ENCODE measurements around the gene PCP4. TPM values are rescaled to one million over a fixed set of nuclear protein-coding genes. Genes with fewer than 3 reads are reported as not detected.

Gene PCP4
- total RNA-seq, 1 donor from 2014 or later: not detected

GRCh38 chr21:39851002-39851618 is 16.1 kb upstream of the PCP4 start:
- no peak for TF ChIP-seq CTCF (IDR thresholded peaks at IDR 0.05; ENCODE audit: unreplicated experiment)
- Mint-ChIP-seq H3K27me3 (ENCODE audit: unreplicated experiment) (peaks cover 4% of the 10 kb centered on the region), H3K9me3 (ENCODE audit: unreplicated experiment) (no peaks in the 10 kb centered on the region), H3K27ac (ENCODE audit: unreplicated experiment) (no peak overlapping the region), H3K36me3 (ENCODE audit: low read depth, unreplicated experiment) (no peaks in the 10 kb centered on the region), H3K4me1 (ENCODE audit: unreplicated experiment) (no peaks in the 10 kb centered on the region), H3K4me3 (ENCODE audit: unreplicated experiment) (no peak overlapping the region)
- no peak for DNase-seq (ENCODE audit: low spot score)

GRCh38 chr21:39852021-39852721 is 15.1 kb upstream of the PCP4 start:
- TF ChIP-seq CTCF (IDR thresholded peaks at IDR 0.05; ENCODE audit: unreplicated experiment): no peak
- Mint-ChIP-seq H3K4me3 (ENCODE audit: unreplicated experiment) (no peak overlapping the region), H3K4me1 (ENCODE audit: unreplicated experiment) (no peaks in the 10 kb centered on the region), H3K36me3 (ENCODE audit: low read depth, unreplicated experiment) (no peaks in the 10 kb centered on the region), H3K27me3 (ENCODE audit: unreplicated experiment) (peaks cover 2% of the 10 kb centered on the region), H3K9me3 (ENCODE audit: unreplicated experiment) (peaks cover 4% of the 10 kb centered on the region), H3K27ac (ENCODE audit: unreplicated experiment) (no peak overlapping the region)
- DNase-seq (ENCODE audit: low spot score): no peak

GRCh38 chr21:39852726-39853500 is 14.3 kb upstream of the PCP4 start:
- peaks cover 2% of the 10 kb centered on the region for H3K27me3 Mint-ChIP-seq (ENCODE audit: unreplicated experiment)
- no peak overlapping the region for H3K4me3 Mint-ChIP-seq (ENCODE audit: unreplicated experiment)
- TF ChIP-seq CTCF (IDR thresholded peaks at IDR 0.05; ENCODE audit: unreplicated experiment): no peak
- H3K27ac Mint-ChIP-seq (ENCODE audit: unreplicated experiment): no peak overlapping the region
- no peak for DNase-seq (ENCODE audit: low spot score)
- no peaks in the 10 kb centered on the region for H3K36me3 Mint-ChIP-seq (ENCODE audit: low read depth, unreplicated experiment)
- H3K9me3 Mint-ChIP-seq (ENCODE audit: unreplicated experiment): peaks cover 5% of the 10 kb centered on the region
- no peaks in the 10 kb centered on the region for H3K4me1 Mint-ChIP-seq (ENCODE audit: unreplicated experiment)

- DNase-seq (ENCODE audit: low spot score): no peak
- TF ChIP-seq CTCF (IDR thresholded peaks at IDR 0.05; ENCODE audit: unreplicated experiment): no peak
- peaks cover 5% of the 10 kb centered on the region for H3K9me3 Mint-ChIP-seq (ENCODE audit: unreplicated experiment)
Measured at GRCh38 chr21:39854572-39854971, 12.7 kb upstream of the PCP4 start.

More at GRCh38 chr21:39854572-39854971, 12.7 kb upstream of the PCP4 start:
- Mint-ChIP-seq H3K4me1 (ENCODE audit: unreplicated experiment) (no peaks in the 10 kb centered on the region), H3K4me3 (ENCODE audit: unreplicated experiment) (no peak overlapping the region), H3K27me3 (ENCODE audit: unreplicated experiment) (peaks cover 2% of the 10 kb centered on the region), H3K36me3 (ENCODE audit: low read depth, unreplicated experiment) (no peaks in the 10 kb centered on the region), H3K27ac (ENCODE audit: unreplicated experiment) (no peak overlapping the region)
